H1 (cell line): ENCODE data around the gene AP1M2. TPM values are rescaled to one million over a fixed set of nuclear protein-coding genes. Genes with fewer than 3 reads are reported as not detected.
A peak's percentile ranks its signal among the peaks of the same experiment; 100 is the strongest.

ENCODE experiments used
- CTCF ChIA-PET: fragments of 300-600 bp; sonication (Branson Sonifier 250); formaldehyde crosslinking; loops from one replicate; lab custom pipeline; 2021; ENCODE audit not compliant: partially characterized antibody; lab: Charles Lee
- POLR2A ChIA-PET: fragments of 300-600 bp; sonication (Branson Sonifier 250); formaldehyde crosslinking; loops from one replicate; lab custom pipeline; 2021; ENCODE audit warnings: inconsistent platforms; ENCODE audit not compliant: partially characterized antibody; lab: Charles Lee
- DNase-seq, 2 experiments: peaks; one replicate each; pipeline versions ENCODE4 v3.0.0 to v3.0.0-alpha.2; 2010 to 2022; ENCODE audit warnings: low spot score in 2 of 2, low read depth in 1 of 2, mixed read lengths in 1 of 2
- FAIRE-seq: peaks from 2 replicates; lab custom pipeline; 2011; peaks lifted over from hg19 to GRCh38; lab: Jason Lieb, UNC
- H2AFZ ChIP-seq: 2 replicates; pipeline ENCODE4 v1.8.1; 2012; ENCODE audit warnings: low read length, inconsistent platforms
- H2AK5ac ChIP-seq: 2 replicates; pipeline ENCODE4 v1.6.1; 2013; ENCODE audit warnings: low read depth, low read length
- H2BK120ac ChIP-seq: replicated peaks from 2 replicates; pipeline ENCODE3; 2013; ENCODE audit warnings: low read depth, low read length, inconsistent platforms
- H2BK12ac ChIP-seq: 2 replicates; pipeline ENCODE4 v1.6.1; 2013; ENCODE audit warnings: low read depth, low read length
- H2BK15ac ChIP-seq: 2 replicates; pipeline ENCODE4 v1.6.1; 2013; ENCODE audit warnings: low read length
- H2BK20ac ChIP-seq: 2 replicates; pipeline ENCODE4 v1.6.1; 2013; ENCODE audit warnings: low read length
- H2BK5ac ChIP-seq: 2 replicates; pipeline ENCODE4 v1.6.1; 2013; ENCODE audit warnings: low read depth, low read length
- H3K14ac ChIP-seq: 2 replicates; pipeline ENCODE4 v1.6.1; 2013; ENCODE audit warnings: inconsistent platforms; ENCODE audit not compliant: insufficient read length
- H3K18ac ChIP-seq: 2 replicates; pipeline ENCODE4 v1.6.1; 2013; ENCODE audit warnings: low read length; ENCODE audit errors: extremely low read depth
- H3K23ac ChIP-seq: 2 replicates; pipeline ENCODE4 v1.6.1; 2013; ENCODE audit warnings: inconsistent platforms; ENCODE audit not compliant: insufficient read length
- H3K23me2 ChIP-seq: 2 replicates; pipeline ENCODE4 v1.6.1; 2013; ENCODE audit warnings: low read depth, low read length
- H3K27ac ChIP-seq: 2 replicates; pipeline ENCODE4 v1.6.1; 2011; ENCODE audit warnings: low read depth, low read length, inconsistent platforms
- H3K27me3 ChIP-seq, 4 experiments: replicated peaks in 1 of 4; 1 replicate in 1 of 4; 2 replicates in 3 of 4; pipeline versions ENCODE4 v1.6.1 to v1.8.1; 2011 to 2013; ENCODE audit warnings: low read length in 3 of 4, mild to moderate bottlenecking in 3 of 4, inconsistent platforms in 2 of 4, mixed read lengths in 2 of 4, moderate library complexity in 1 of 4; ENCODE audit not compliant: control insufficient read depth in 3 of 4, insufficient read depth in 3 of 4; ENCODE audit errors: extremely low read depth in 1 of 4
- H3K36me3 ChIP-seq, 4 experiments: 2 replicates each; pipeline versions ENCODE4 v1.6.1 to v1.8.1; 2011 to 2013; ENCODE audit warnings: mild to moderate bottlenecking in 4 of 4, low read length in 3 of 4, moderate library complexity in 2 of 4, control low read depth in 1 of 4, inconsistent platforms in 1 of 4; ENCODE audit not compliant: insufficient read depth in 4 of 4, control insufficient read depth in 2 of 4
- H3K4ac ChIP-seq: replicated peaks from 2 replicates; pipeline ENCODE3; 2013; ENCODE audit warnings: low read length, low read depth, mixed read lengths, inconsistent platforms; ENCODE audit not compliant: insufficient read length
- H3K4me1 ChIP-seq, 4 experiments: replicated peaks in 1 of 4; 1 replicate in 1 of 4; 2 replicates in 3 of 4; pipeline versions ENCODE4 v1.6.1 to v1.8.1; 2011 to 2013; ENCODE audit warnings: low read length in 3 of 4, inconsistent platforms in 2 of 4, mixed read lengths in 1 of 4; ENCODE audit not compliant: insufficient read depth in 4 of 4, control insufficient read depth in 3 of 4
- H3K4me2 ChIP-seq, 2 experiments: 2 replicates each; pipeline versions ENCODE4 v1.6.1 to v1.8.1; 2011 to 2013; ENCODE audit warnings: low read depth in 2 of 2, low read length in 2 of 2, control low read depth in 1 of 2, inconsistent platforms in 1 of 2, mild to moderate bottlenecking in 1 of 2; ENCODE audit not compliant: insufficient read depth in 1 of 2
- H3K4me3 ChIP-seq, 4 experiments: fragments of 200-600, 300-600 bp in 1 of 4; sonication (generic), shearing (Covaris generic), sonication (Bioruptor Twin) in 1 of 4; 2 replicates each; pipeline versions ENCODE4 v1.5.1 to v1.8.1; 2011 to 2016; ENCODE audit warnings: low read length in 4 of 4, low read depth in 3 of 4, control low read depth in 2 of 4, inconsistent platforms in 2 of 4, mild to moderate bottlenecking in 2 of 4, mixed read lengths in 1 of 4, moderate library complexity in 1 of 4; ENCODE audit not compliant: insufficient read depth in 2 of 4; ENCODE audit errors: extremely low read depth in 1 of 4
- H3K56ac ChIP-seq: replicated peaks from 2 replicates; pipeline ENCODE3; 2013; ENCODE audit warnings: low read depth, mild to moderate bottlenecking, mixed read lengths, low read length, inconsistent platforms; ENCODE audit not compliant: insufficient read length
- H3K79me1 ChIP-seq: 2 replicates; pipeline ENCODE4 v1.6.1; 2013; ENCODE audit warnings: low read depth, low read length, control low read depth
- H3K79me2 ChIP-seq, 2 experiments: 2 replicates each; pipeline versions ENCODE4 v1.6.1 to v1.8.1; 2012 to 2013; ENCODE audit warnings: low read length in 2 of 2, mild to moderate bottlenecking in 2 of 2, inconsistent platforms in 1 of 2; ENCODE audit not compliant: insufficient read depth in 2 of 2, control insufficient read depth in 1 of 2
- H3K9ac ChIP-seq, 4 experiments: replicated peaks in 1 of 4; 1 replicate in 1 of 4; 2 replicates in 3 of 4; pipeline versions ENCODE4 v1.6.1 to v1.8.1; 2011 to 2013; ENCODE audit warnings: low read depth in 3 of 4, low read length in 3 of 4, control low read depth in 2 of 4, mild to moderate bottlenecking in 2 of 4, moderate library complexity in 2 of 4, inconsistent platforms in 1 of 4; ENCODE audit errors: extremely low read depth in 1 of 4
- H3K9me3 ChIP-seq, 2 experiments: 2 replicates each; pipeline versions ENCODE4 v1.6.1 to v1.8.1; 2012 to 2013; ENCODE audit warnings: mild to moderate bottlenecking in 2 of 2, moderate library complexity in 2 of 2, control low read depth in 1 of 2, inconsistent platforms in 1 of 2, low read depth in 1 of 2, low read length in 1 of 2, mixed read lengths in 1 of 2; ENCODE audit not compliant: insufficient read depth in 2 of 2
- H4K20me1 ChIP-seq, 2 experiments: replicated peaks in 1 of 2; 2 replicates each; pipeline versions ENCODE3 to v1.8.1; 2011 to 2013; ENCODE audit warnings: inconsistent platforms in 2 of 2, low read length in 2 of 2, mild to moderate bottlenecking in 1 of 2; ENCODE audit not compliant: insufficient read depth in 2 of 2, control insufficient read depth in 1 of 2
- H4K5ac ChIP-seq: 2 replicates; pipeline ENCODE4 v1.6.1; 2013; ENCODE audit warnings: low read length, low read depth, mixed read lengths, inconsistent platforms; ENCODE audit not compliant: insufficient read length
- H4K8ac ChIP-seq: 2 replicates; pipeline ENCODE4 v1.8.0; 2013; ENCODE audit warnings: mild to moderate bottlenecking, moderate library complexity, low read length, inconsistent platforms; ENCODE audit not compliant: insufficient read depth; ENCODE audit errors: extremely low read depth
- H4K91ac ChIP-seq: replicated peaks from 2 replicates; pipeline ENCODE3; 2013; ENCODE audit warnings: low read length, mixed read lengths, inconsistent platforms; ENCODE audit not compliant: insufficient read length
- EGR1 ChIP-seq: IDR thresholded peaks from 2 replicates; pipeline ENCODE4 v1.6.1; 2011; ENCODE audit warnings: low read depth, low read length, borderline replicate concordance
- GTF2F1 ChIP-seq: IDR thresholded peaks from 2 replicates; pipeline ENCODE4 v1.6.1; 2012; ENCODE audit warnings: low read depth, low read length, improper control_type of control experiment, borderline replicate concordance
- SIRT6 ChIP-seq: IDR thresholded peaks from one replicate; pipeline ENCODE4 v1.7.1; 2012; ENCODE audit warnings: low read length, inconsistent platforms
- SP2 ChIP-seq: IDR thresholded peaks from 2 replicates; pipeline ENCODE4 v1.6.1; 2012; ENCODE audit warnings: mild to moderate bottlenecking, low read length, inconsistent platforms
- SRF ChIP-seq: IDR thresholded peaks from 2 replicates; pipeline ENCODE4 v1.6.1; 2011; ENCODE audit warnings: mild to moderate bottlenecking, low read depth, low read length, moderate library complexity
- TAF1 ChIP-seq: IDR thresholded peaks from 2 replicates; pipeline ENCODE4 v1.6.1; 2011; ENCODE audit warnings: mild to moderate bottlenecking, low read depth, low read length
- WGBS, 2 experiments: shearing (Covaris generic) in 1 of 2; methylation state at CpG; one replicate each; pipeline versions ENCODE4 v1.1.6 to v1.1.7; 2013 to 2015; ENCODE audit warnings: low lambda C conversion rate in 2 of 2, mixed read lengths in 2 of 2, inconsistent platforms in 1 of 2, low coverage in 1 of 2, missing lambda C conversion rate in 1 of 2; ENCODE audit not compliant: insufficient replicate concordance in 2 of 2, insufficient coverage in 1 of 2, insufficient read length in 1 of 2; ENCODE audit errors: extremely low coverage in 1 of 2, missing lambda C conversion rate in 1 of 2; 5-methylcytosine and 5-hydroxymethylcytosine counted together
- polyA plus RNA-seq, 7 experiments: library from polyadenylated mRNA; depleted of rRNA in 3 of 7; stranded (reverse) in 5 of 7; unstranded in 2 of 7; fragments of >200 nt in 5 of 7; fragments of 200-250 nt in 2 of 7; gene quantifications; 1 replicate in 5 of 7; 2 replicates in 1 of 7; 4 replicates in 1 of 7; pipeline versions ENCODE4 v1.2.1 to v1.2.3, GENCODE V29; 2011 to 2013; ENCODE audit warnings: missing spikeins in 2 of 7, mixed read lengths in 2 of 7
- total RNA-seq: library from RNA; stranded (reverse); fragmentation: NEBNext Ultra II Directional; extraction: Animal tissue kit (Norgen Biotek cat#: 25700); gene quantifications from 2 replicates; pipeline ENCODE4 v1.2.1, GENCODE V29; 2021
- TF ChIP-seq, protein P1 (sequence below): IDR thresholded peaks from 2 replicates; pipeline ENCODE4 v1.6.1; 2012; ENCODE audit warnings: low read length, inconsistent platforms
- TF ChIP-seq, protein P2 (sequence below): IDR thresholded peaks from 2 replicates; pipeline ENCODE4 v1.6.1; 2012; ENCODE audit warnings: inconsistent platforms

The AP1M2 gene
- total and polyA plus RNA-seq, 2 of the 8 experiments (the other 6 are each of a cell fraction or from before 2014, with no cell fraction given), result 140 to 161 TPM

DNA sequence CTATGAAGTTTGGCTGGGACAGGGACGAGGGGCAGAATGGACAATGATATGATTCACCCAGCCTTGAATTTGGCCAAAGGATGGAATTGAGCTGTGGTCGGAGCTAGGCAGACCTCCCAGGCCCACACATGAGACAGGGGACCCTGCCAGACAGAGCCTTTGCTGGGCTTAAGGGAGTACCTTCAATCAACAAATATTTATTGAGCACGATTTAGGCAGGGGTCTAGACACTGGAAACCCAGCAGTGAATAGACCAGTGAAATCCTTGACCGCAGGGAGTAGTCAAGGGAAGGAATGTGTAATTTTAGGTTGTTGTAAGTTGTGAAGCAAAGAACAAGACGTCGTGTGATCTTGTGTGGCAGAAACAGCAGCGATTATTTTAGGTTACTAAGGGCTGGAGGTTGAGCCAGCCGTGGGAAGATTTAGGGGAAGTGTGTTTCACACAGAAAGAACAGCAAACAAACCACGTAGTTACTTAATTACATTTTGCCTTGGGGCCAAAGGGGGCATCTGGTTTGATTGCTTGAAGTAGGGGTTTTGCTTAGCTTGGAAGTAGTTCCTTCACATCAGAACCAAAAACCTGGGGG, 16.9 kb upstream of the AP1M2 start:
- Histone ChIP-seq H3K18ac (no peak overlapping the region; the same call in 1 of the 2 replicates), H2BK5ac (0 out of 2 replicates have a peak overlapping the region, but pooled peaks have one; percentile 52), H3K9me3 (no peaks in the 10 kb centered on the region), H3K4ac (no peak overlapping the region), H3K4me3 (peak overlapping the region in 3 of 4 experiments; percentile 3 to 98 (median 85); a peak in 2 of 8 replicates), H3K14ac (no peak overlapping the region), H3K36me3 (no peaks in the 10 kb centered on the region), H3K23ac (no peak overlapping the region), H4K8ac (no peak overlapping the region; the same call in none of the 2 replicates), H3K79me2 (peaks cover 0 to 9% of the 10 kb centered on the region in 2 experiments; a peak in 1 of 4 replicates), H3K56ac (no peak overlapping the region), H3K4me1 (peaks cover 0 to 11% (median 7%) of the 10 kb centered on the region in 4 experiments; a peak in 6 of 7 replicates), H3K4me2 (peak overlapping the region; percentile 80 to 94), H4K5ac (no peak overlapping the region), H4K20me1 (no peaks in the 10 kb centered on the region), H2BK20ac (no peak overlapping the region), H3K27me3 (no peaks in the 10 kb centered on the region), H3K23me2 (peaks cover 6% of the 10 kb centered on the region; the same call in 1 of the 2 replicates), H3K79me1 (peaks cover 6% of the 10 kb centered on the region), H3K27ac (no peak overlapping the region), H2BK12ac (0 out of 2 replicates have a peak overlapping the region, but pooled peaks have one; percentile 29), H2AK5ac (peak overlapping the region; percentile 70; the same call in 1 of the 2 replicates), H2BK120ac (no peak overlapping the region), H3K9ac (peak overlapping the region in 1 of 4 experiments; percentile 54; a peak in 1 of 7 replicates), H2AFZ (no peak overlapping the region), H2BK15ac (0 out of 2 replicates have a peak overlapping the region, but pooled peaks have one; percentile 18), H4K91ac (no peak overlapping the region)
- DNase-seq (no peak), FAIRE-seq (no peak)
- 86% methylated on average over 9 of the region's 9 CpGs; no CpG with 5 or more reads in 1 of the 2 experiments for WGBS, 2 experiments
- TF ChIP-seq, protein P1, sequence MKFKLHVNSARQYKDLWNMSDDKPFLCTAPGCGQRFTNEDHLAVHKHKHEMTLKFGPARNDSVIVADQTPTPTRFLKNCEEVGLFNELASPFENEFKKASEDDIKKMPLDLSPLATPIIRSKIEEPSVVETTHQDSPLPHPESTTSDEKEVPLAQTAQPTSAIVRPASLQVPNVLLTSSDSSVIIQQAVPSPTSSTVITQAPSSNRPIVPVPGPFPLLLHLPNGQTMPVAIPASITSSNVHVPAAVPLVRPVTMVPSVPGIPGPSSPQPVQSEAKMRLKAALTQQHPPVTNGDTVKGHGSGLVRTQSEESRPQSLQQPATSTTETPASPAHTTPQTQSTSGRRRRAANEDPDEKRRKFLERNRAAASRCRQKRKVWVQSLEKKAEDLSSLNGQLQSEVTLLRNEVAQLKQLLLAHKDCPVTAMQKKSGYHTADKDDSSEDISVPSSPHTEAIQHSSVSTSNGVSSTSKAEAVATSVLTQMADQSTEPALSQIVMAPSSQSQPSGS, result no peak
- TF ChIP-seq EGR1 (no peak), GTF2F1 (no peak), SP2 (no peak), SRF (no peak), SIRT6 (no peak), TAF1 (no peak)
- TF ChIP-seq, protein P2, sequence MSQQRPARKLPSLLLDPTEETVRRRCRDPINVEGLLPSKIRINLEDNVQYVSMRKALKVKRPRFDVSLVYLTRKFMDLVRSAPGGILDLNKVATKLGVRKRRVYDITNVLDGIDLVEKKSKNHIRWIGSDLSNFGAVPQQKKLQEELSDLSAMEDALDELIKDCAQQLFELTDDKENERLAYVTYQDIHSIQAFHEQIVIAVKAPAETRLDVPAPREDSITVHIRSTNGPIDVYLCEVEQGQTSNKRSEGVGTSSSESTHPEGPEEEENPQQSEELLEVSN, result no peak
- ChIA-PET POLR2A (interaction anchor here (0.7 to 4.4 kb wide), 9 partner anchors 8 to 52 kb away, joined by 3 to 26 read pairs (median 9); partner anchors contain the start of gene SLC44A2), CTCF (interaction anchor here (0.9 to 2.6 kb wide), 6 partner anchors 8 to 44 kb away, joined by 3 to 14 read pairs (median 6); no protein-coding TSS in a partner anchor)
